Fibroblast of lung (primary cell): Measurements from ENCODE around the gene OTUB2. TPM values are rescaled to one million over a fixed set of nuclear protein-coding genes. Genes with fewer than 3 reads are reported as not detected.

Experiments used
- DNase-seq, 2 donors: peaks; one replicate each; pipeline versions ENCODE4 v3.0.0 to v3.0.0-alpha.2; 2010; ENCODE audit warnings: low read depth in 2 of 2
- H2AFZ ChIP-seq: 2 replicates; pipeline ENCODE4 v1.5.1; 2012; ENCODE audit warnings: low read length, control low read depth, inconsistent platforms
- H3K27ac ChIP-seq: 2 replicates; pipeline ENCODE4 v1.5.1; 2011; ENCODE audit warnings: low read length, control low read depth; ENCODE audit not compliant: insufficient read depth
- H3K27me3 ChIP-seq: 2 replicates; pipeline ENCODE4 v1.5.1; 2011; ENCODE audit warnings: mild to moderate bottlenecking, low read length; ENCODE audit not compliant: control insufficient read depth, insufficient read depth
- H3K36me3 ChIP-seq: 2 replicates; pipeline ENCODE4 v1.5.1; 2011; ENCODE audit warnings: low read length; ENCODE audit not compliant: control insufficient read depth, insufficient read depth
- H3K4me1 ChIP-seq: 2 replicates; pipeline ENCODE4 v1.5.1; 2011; ENCODE audit warnings: low read length; ENCODE audit not compliant: control insufficient read depth, insufficient read depth; ENCODE audit errors: extremely low read depth
- H3K4me2 ChIP-seq: 2 replicates; pipeline ENCODE4 v1.5.1; 2011; ENCODE audit warnings: low read length, control low read depth; ENCODE audit not compliant: insufficient read depth; ENCODE audit errors: extremely low read depth
- H3K4me3 ChIP-seq, 4 experiments: fragments of 200-600 bp in 1 of 4; sonication (generic) in 1 of 4; replicated peaks in 1 of 4; 2 replicates each; pipeline ENCODE4 v1.5.1; 2011 to 2016; ENCODE audit warnings: low read length in 4 of 4, low read depth in 3 of 4, mild to moderate bottlenecking in 3 of 4, control low read depth in 2 of 4, inconsistent platforms in 1 of 4, mixed read lengths in 1 of 4; ENCODE audit not compliant: insufficient read depth in 1 of 4; ENCODE audit errors: control extremely low read depth in 1 of 4
- H3K79me2 ChIP-seq: 2 replicates; pipeline ENCODE4 v1.5.1; 2012; ENCODE audit warnings: mild to moderate bottlenecking, low read length, inconsistent platforms; ENCODE audit not compliant: control insufficient read depth, insufficient read depth
- H3K9ac ChIP-seq: 2 replicates; pipeline ENCODE4 v1.5.1; 2011; ENCODE audit warnings: mild to moderate bottlenecking, low read length, control low read depth; ENCODE audit not compliant: insufficient read depth
- H3K9me3 ChIP-seq: 2 replicates; pipeline ENCODE4 v1.5.1; 2012; ENCODE audit warnings: low read depth, low read length; ENCODE audit not compliant: control insufficient read depth, insufficient read depth
- H4K20me1 ChIP-seq: 2 replicates; pipeline ENCODE4 v1.5.1; 2011; ENCODE audit warnings: low read length; ENCODE audit not compliant: control insufficient read depth, insufficient read depth; ENCODE audit errors: extremely low read depth
- CTCF ChIP-seq, 2 donors: IDR thresholded peaks in 1 of 2; conservative IDR thresholded peaks in 1 of 2; 1 replicate in 1 of 2; 2 replicates in 1 of 2; pipeline ENCODE4 v1.5.1; 2011 to 2012; ENCODE audit warnings: low read length in 2 of 2, control low read depth in 1 of 2, inconsistent platforms in 1 of 2, low read depth in 1 of 2, mild to moderate bottlenecking in 1 of 2
- EZH2 ChIP-seq: IDR thresholded peaks from 2 replicates; pipeline ENCODE4 v1.5.1; 2012; ENCODE audit warnings: low read length, control low read depth, mild to moderate bottlenecking; ENCODE audit errors: missing control alignments
- polyA plus RNA-seq, 2 donors: library from polyadenylated mRNA; depleted of rRNA in 1 of 2; stranded (reverse) in 1 of 2; unstranded in 1 of 2; fragments of >200 nt; gene quantifications; 2 replicates each; pipeline ENCODE4 v1.2.1, GENCODE V29; 2011 to 2012; ENCODE audit warnings: missing spikeins in 1 of 2
- total RNA-seq: library from RNA; depleted of rRNA; stranded (reverse); fragments of >200 nt; gene quantifications from 2 replicates; pipeline ENCODE4 v1.2.1, GENCODE V29; 2014

OTUB2 gene
- total and polyA plus RNA-seq, 2 donors (not counting 1 experiment from before 2014, with no cell fraction given) = 1.3 to 2.3 TPM

- no peak overlapping the region for H3K4me2 ChIP-seq
- TF ChIP-seq CTCF (conservative IDR thresholded peaks at IDR 0.05 in 1 of 2, IDR thresholded peaks at IDR 0.05 in 1 of 2; ENCODE audit: low read depth in 1 of 2, low read length in 2 of 2) (no peak), EZH2 (no peak)
- peak; percentile 10 to 87 for DNase-seq
These were observed 16.4 kb upstream of the OTUB2 start for GRCh38 chr14:94009767-94010166.

GRCh38 chr14:94010625-94011024 is 15.5 kb upstream of the OTUB2 start:
- H3K27me3 ChIP-seq = no peaks in the 10 kb centered on the region
- H3K9me3 ChIP-seq = no peaks in the 10 kb centered on the region
- H3K27ac ChIP-seq = no peak overlapping the region
- H3K4me3 ChIP-seq = no peak overlapping the region
- no peaks in the 10 kb centered on the region for H4K20me1 ChIP-seq
- H3K4me1 ChIP-seq = no peaks in the 10 kb centered on the region
- TF ChIP-seq CTCF (conservative IDR thresholded peaks at IDR 0.05 in 1 of 2, IDR thresholded peaks at IDR 0.05 in 1 of 2; ENCODE audit: low read depth in 1 of 2, low read length in 2 of 2) = no peak
- no peak for TF ChIP-seq EZH2
- no peak overlapping the region for H2AFZ ChIP-seq
- H3K36me3 ChIP-seq = no peaks in the 10 kb centered on the region
- no peak overlapping the region for H3K9ac ChIP-seq
- no peaks in the 10 kb centered on the region for H3K79me2 ChIP-seq
- H3K4me2 ChIP-seq = no peak overlapping the region
- DNase-seq = no peak

More at GRCh38 chr14:94009767-94010166, 16.4 kb upstream of the OTUB2 start:
- no peak overlapping the region for H2AFZ ChIP-seq
- H3K9me3 ChIP-seq = no peaks in the 10 kb centered on the region
- no peak overlapping the region for H3K4me3 ChIP-seq
- H3K4me1 ChIP-seq = no peaks in the 10 kb centered on the region
- no peaks in the 10 kb centered on the region for H3K79me2 ChIP-seq
- no peak overlapping the region for H3K9ac ChIP-seq
- peaks cover 3% of the 10 kb centered on the region for H3K27me3 ChIP-seq
- no peaks in the 10 kb centered on the region for H4K20me1 ChIP-seq
- H3K27ac ChIP-seq = no peak overlapping the region
- H3K36me3 ChIP-seq = no peaks in the 10 kb centered on the region

GRCh38 chr14:94011795-94012194 is 14.3 kb upstream of the OTUB2 start:
- Histone ChIP-seq H3K4me2 (no peak overlapping the region), H3K79me2 (no peaks in the 10 kb centered on the region), H3K36me3 (no peaks in the 10 kb centered on the region), H2AFZ (no peak overlapping the region), H4K20me1 (no peaks in the 10 kb centered on the region), H3K27me3 (peaks cover 2% of the 10 kb centered on the region), H3K4me3 (no peak overlapping the region), H3K9ac (no peak overlapping the region), H3K9me3 (no peaks in the 10 kb centered on the region), H3K27ac (no peak overlapping the region), H3K4me1 (no peaks in the 10 kb centered on the region)
- DNase-seq = peak in 1 of 2 donors; percentile 45
- TF ChIP-seq CTCF (conservative IDR thresholded peaks at IDR 0.05 in 1 of 2, IDR thresholded peaks at IDR 0.05 in 1 of 2; ENCODE audit: low read depth in 1 of 2, low read length in 2 of 2) = no peak
- no peak for TF ChIP-seq EZH2
